Body of pancreas (tissue), 4 donors: ENCODE results near the gene ERC2.

ENCODE experiments used
- POLR2A ChIP-seq, 3 donors: fragments of 450-650 bp; IDR thresholded peaks; one replicate each; pipeline ENCODE4 v1.6.1; 2016; ENCODE audit warnings: antibody characterized with exemption in 3 of 3, mild to moderate bottlenecking in 2 of 3
- TF ChIP-seq, protein P1 (sequence below), 7 experiments: fragments of 450-650 bp in 4 of 7; fragments of 200-600 bp in 3 of 7; sonication (generic) in 3 of 7; IDR thresholded peaks; one replicate each; pipeline ENCODE4 v1.5.1; 2016 to 2019; ENCODE audit warnings: antibody characterized with exemption in 7 of 7

DNA sequence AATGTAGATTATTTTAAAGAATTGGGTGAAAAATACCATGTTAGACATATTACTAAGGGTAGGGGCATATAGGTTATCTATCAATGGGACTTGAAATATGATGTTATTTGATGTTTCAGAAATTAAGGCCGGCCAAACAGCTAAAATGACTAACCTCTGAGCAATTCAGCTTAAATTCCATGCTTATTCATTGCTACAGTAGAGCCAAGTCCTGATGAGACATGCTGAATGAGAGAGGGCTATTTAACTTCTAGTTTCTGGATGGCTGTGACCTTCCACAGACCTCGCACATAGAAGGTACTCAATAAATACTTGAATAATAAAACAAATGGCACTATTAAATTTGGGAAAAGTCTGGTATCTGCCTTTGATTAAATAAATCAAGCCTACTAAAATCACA is 805.6 kb downstream of the ERC2 start:
- TF ChIP-seq, protein P1, sequence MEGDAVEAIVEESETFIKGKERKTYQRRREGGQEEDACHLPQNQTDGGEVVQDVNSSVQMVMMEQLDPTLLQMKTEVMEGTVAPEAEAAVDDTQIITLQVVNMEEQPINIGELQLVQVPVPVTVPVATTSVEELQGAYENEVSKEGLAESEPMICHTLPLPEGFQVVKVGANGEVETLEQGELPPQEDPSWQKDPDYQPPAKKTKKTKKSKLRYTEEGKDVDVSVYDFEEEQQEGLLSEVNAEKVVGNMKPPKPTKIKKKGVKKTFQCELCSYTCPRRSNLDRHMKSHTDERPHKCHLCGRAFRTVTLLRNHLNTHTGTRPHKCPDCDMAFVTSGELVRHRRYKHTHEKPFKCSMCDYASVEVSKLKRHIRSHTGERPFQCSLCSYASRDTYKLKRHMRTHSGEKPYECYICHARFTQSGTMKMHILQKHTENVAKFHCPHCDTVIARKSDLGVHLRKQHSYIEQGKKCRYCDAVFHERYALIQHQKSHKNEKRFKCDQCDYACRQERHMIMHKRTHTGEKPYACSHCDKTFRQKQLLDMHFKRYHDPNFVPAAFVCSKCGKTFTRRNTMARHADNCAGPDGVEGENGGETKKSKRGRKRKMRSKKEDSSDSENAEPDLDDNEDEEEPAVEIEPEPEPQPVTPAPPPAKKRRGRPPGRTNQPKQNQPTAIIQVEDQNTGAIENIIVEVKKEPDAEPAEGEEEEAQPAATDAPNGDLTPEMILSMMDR (IDR thresholded peaks at IDR 0.05), result no peak
- TF ChIP-seq POLR2A (IDR thresholded peaks at IDR 0.05), result no peak
